NB4 (cell line): ENCODE data around the gene SLC22A23.
"Not testable (repeated sequence)": the region's sequence is repeated elsewhere in the genome, so short reads cannot be mapped to it uniquely, and the experiment has no call there.

Experiments used
- DNase-seq: peaks from one replicate; pipeline ENCODE4 v3.0.0; 2010; ENCODE audit warnings: low read depth
- H3K4me3 ChIP-seq: one replicate; pipeline ENCODE4 v1.5.1; 2011; ENCODE audit warnings: mild to moderate bottlenecking, low read depth, low read length, moderate library complexity
- MYC ChIP-seq: IDR thresholded peaks from 2 replicates; pipeline ENCODE4 v1.6.1; 2011; ENCODE audit warnings: low read depth, low read length
- POLR2A ChIP-seq: IDR thresholded peaks from 2 replicates; pipeline ENCODE4 v1.6.1; 2011; ENCODE audit warnings: mild to moderate bottlenecking; ENCODE audit not compliant: insufficient read length; ENCODE audit errors: extremely low read depth
- TF ChIP-seq, protein P1 (sequence below): IDR thresholded peaks from 2 replicates; pipeline ENCODE4 v1.6.1; 2011; ENCODE audit warnings: low read depth, low read length
- TF ChIP-seq, protein P2 (sequence below): IDR thresholded peaks from one replicate; pipeline ENCODE4 v1.5.1; 2012; ENCODE audit warnings: low read depth, low read length

Gene SLC22A23

DNA sequence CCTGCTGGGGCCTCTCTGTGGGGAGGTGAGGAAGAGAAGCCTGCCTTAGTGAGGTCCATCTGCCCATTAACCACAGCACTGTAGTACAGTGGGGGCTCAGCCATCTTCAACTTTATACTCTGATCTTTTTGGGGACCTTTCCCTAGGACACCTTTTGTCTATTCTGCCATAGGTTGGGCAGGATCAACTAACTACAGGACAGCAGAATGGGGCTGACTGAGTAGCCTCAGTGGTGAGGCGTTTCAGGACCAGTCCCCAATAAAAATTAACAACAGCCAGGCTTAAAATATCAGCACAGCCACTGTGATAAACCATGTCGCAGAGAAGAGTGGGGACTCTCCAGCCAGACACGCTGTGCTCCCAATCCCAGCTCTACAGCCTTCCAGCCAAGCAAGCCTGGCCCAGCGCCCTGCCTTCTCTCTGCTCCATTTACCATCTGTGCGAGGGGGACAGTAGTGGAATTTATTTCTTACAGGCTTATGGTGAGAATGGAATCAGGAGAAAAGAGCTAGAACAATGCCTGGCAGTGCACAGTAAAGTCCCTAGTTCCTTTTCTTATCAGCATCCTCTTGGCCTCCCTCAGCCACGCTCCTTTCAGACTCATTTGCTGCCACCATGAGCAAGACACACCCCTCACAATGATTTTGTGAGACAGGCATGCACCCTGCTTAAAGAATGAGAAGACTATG is 75.5 kb downstream of the SLC22A23 start:
- no peak for DNase-seq
- no peak overlapping the region for H3K4me3 ChIP-seq
- TF ChIP-seq POLR2A, result no peak
- TF ChIP-seq, protein P1, sequence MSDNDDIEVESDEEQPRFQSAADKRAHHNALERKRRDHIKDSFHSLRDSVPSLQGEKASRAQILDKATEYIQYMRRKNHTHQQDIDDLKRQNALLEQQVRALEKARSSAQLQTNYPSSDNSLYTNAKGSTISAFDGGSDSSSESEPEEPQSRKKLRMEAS, result no peak
- TF ChIP-seq, protein P2, sequence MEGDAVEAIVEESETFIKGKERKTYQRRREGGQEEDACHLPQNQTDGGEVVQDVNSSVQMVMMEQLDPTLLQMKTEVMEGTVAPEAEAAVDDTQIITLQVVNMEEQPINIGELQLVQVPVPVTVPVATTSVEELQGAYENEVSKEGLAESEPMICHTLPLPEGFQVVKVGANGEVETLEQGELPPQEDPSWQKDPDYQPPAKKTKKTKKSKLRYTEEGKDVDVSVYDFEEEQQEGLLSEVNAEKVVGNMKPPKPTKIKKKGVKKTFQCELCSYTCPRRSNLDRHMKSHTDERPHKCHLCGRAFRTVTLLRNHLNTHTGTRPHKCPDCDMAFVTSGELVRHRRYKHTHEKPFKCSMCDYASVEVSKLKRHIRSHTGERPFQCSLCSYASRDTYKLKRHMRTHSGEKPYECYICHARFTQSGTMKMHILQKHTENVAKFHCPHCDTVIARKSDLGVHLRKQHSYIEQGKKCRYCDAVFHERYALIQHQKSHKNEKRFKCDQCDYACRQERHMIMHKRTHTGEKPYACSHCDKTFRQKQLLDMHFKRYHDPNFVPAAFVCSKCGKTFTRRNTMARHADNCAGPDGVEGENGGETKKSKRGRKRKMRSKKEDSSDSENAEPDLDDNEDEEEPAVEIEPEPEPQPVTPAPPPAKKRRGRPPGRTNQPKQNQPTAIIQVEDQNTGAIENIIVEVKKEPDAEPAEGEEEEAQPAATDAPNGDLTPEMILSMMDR, result no peak
- TF ChIP-seq MYC, result no peak

DNA sequence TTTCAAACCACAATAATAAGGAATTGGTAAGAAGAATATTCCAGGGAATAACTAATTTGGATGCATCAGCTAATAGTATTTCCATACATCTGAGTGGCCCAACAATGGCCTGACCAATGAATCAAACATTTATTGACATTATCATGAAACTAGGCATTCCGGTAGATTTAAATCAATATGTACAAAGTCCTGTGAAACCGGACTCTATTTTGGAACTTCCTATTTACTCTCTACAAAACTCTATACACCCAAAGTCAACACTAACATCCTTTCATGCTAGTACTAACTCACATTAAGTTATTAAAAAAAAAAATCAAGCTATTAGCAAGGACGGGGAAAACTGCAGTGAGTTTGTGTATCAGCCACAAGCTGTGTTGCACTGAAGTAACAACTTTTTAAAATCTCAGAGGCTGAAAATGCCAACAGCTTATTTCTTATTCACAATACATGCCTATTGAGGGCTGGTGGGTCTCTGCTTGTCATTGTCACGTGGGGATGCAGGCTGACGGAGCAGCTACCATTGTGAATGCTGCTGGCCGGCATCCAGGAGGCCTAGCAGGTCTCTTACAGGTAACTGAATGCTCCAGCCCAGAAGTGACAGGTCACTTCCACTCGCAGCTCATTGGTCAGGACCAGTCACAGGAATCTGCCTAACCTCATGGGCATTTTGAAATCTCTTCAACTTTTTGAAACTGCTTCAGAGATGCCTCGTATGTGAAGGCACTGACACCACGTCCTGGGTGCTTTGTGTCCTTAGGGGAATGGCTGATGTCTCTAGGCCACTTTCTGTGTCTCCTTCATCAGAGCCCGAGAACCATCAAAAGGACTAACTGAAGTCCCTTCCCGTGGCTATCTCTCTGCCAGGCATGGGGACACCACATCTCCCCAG is 76.3 kb downstream of the SLC22A23 start:
- H3K4me3 ChIP-seq, result no peak overlapping the region
- no peak for DNase-seq
- no peak for TF ChIP-seq POLR2A
- no peak for TF ChIP-seq MYC
- TF ChIP-seq, protein P1, result no peak
- TF ChIP-seq, protein P2, result no peak

DNA sequence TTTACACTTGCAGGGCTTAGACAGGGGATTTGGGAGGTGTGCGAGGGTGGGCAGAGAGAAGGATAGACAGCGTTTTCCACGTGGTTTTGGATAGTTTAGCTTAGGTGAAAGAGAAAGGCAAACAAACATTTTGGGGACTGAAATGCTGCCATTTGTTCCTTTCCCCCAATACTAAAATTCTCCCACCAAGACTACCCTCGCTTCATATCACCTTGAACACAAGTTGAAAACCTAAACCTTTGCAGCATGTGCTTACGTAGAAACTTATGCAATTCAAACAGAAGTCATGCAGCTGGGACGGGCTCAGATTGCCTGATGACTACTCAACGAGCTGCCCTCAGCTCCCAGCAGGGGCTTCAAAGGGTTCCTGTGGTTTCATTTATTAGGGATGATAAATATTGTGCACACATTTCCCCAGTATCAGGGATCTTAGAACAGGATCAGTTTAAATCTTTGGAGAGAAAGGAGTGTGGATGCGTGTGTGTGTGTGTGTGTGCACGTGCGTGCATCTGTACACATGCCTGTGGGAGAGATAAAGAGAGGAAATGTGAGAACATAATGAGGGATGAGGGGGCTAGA is 77.3 kb downstream of the SLC22A23 start:
- DNase-seq, result no peak
- H3K4me3 ChIP-seq, result no peak overlapping the region
- no peak for TF ChIP-seq MYC
- TF ChIP-seq, protein P2, result no peak
- no peak for TF ChIP-seq POLR2A
- TF ChIP-seq, protein P1, result no peak

DNA sequence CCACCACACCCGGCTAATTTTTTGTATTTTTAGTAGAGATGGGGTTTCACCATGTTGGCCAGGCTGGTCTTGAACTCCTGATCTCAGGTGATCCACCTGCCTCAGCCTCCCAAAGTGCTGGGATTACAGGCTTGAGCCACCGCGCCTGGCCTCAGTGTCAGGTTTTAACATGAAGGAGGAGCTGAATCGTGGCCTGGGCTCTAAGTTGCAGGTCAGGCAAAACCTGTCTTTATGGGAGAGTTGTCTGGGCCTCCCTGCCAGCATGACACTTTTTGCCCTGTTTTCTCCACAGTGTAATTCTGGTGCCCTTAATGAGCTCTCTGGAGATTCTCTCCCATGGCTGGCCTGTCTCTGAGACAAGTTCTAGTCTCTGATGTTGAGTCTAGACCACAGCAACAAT is 78.0 kb downstream of the SLC22A23 start:
- DNase-seq, H3K4me3 ChIP-seq: not testable (repeated sequence)

DNA sequence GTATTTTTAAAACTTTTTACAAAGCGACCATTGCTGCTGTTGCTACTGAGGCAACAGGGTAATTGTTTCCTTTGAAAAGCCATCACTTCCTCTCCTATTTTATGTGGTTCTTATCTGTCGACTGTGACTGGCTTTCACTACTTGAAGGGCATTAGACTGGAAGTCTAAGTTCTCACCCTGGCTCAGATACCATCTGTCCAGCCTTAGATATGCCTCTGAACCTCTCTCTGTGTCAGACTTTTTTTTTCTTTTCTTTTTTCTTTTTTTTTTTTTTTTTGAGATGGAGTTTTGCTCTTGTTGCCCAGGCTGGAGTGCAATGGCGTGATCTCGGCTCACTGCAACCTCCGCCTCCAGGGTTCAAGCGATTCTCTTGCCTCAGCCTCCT is 78.5 kb downstream of the SLC22A23 start:
- DNase-seq, H3K4me3 ChIP-seq: not testable (repeated sequence)

DNA sequence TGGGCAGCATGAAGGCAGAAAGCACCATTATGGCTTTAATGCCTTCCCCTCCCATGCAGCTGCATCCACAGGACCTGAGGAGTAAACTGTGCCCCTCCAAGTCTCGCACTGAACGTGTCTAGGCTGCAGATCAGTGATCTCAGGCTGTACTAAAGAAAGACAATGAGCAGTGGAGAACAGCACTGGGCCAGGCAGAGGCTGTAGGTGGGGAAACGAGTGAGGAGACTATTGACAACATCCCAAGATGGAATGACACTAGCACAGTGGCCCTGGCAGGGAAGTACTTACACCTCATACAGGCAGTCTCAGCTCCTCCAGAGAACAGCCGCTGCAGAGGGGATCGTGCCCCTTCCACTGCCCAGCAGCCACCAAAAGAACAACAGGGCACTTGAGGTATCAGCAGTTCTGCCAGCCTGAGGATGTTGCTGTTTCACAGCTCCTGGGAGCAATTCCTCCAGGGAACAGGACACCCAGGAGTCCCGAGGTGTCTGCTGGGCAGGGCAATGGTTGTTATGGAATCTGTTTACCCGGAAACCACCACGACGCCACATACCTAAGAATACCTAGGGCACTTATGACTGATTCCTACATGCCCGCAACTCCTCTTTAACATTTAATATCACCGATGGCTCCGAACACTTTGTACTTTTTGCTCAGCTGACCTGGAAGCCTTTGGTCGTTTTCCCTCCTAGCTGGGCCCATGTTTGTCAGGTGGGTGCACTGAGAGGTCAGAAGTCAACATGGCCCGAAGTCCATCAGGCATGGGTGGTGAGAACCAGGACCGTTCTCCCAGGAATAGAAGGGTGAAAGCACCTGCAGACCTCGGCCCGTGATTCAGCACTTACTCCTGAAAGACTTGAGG is 79.1 kb downstream of the SLC22A23 start:
- H3K4me3 ChIP-seq, result no peak overlapping the region

More for the DNA sequence above, 79.1 kb downstream of the SLC22A23 start:
- TF ChIP-seq, protein P1, result no peak
- TF ChIP-seq, protein P2, result no peak
- no peak for DNase-seq
